Measurements from ENCODE around the gene ZIC4. TPM values are rescaled to one million over a fixed set of nuclear protein-coding genes. Genes with fewer than 3 reads are reported as not detected.

ZIC4 gene
- total RNA-seq, 1 donor from 2014 or later = not detected

- peaks cover 11% of the 10 kb centered on the region for H3K4me1 Mint-ChIP-seq (ENCODE audit: low read depth, unreplicated experiment)
- no peak for TF ChIP-seq CTCF (IDR thresholded peaks at IDR 0.05; ENCODE audit: partially characterized antibody, unreplicated experiment)
- H3K36me3 Mint-ChIP-seq (ENCODE audit: unreplicated experiment) = no peaks in the 10 kb centered on the region
- peaks cover 21% of the 10 kb centered on the region for H3K9me3 Mint-ChIP-seq (ENCODE audit: unreplicated experiment)
- peak; percentile 68 for DNase-seq
- H3K4me3 Mint-ChIP-seq (ENCODE audit: unreplicated experiment) = peak overlapping the region; percentile 83
- peaks cover 64% of the 10 kb centered on the region for H3K27me3 Mint-ChIP-seq (ENCODE audit: unreplicated experiment)
- H3K27ac Mint-ChIP-seq (ENCODE audit: unreplicated experiment) = no peak overlapping the region
Measured at GRCh38 chr3:147391781-147392624, 14.3 kb downstream of the ZIC4 start.

GRCh38 chr3:147390589-147391569 is 15.5 kb downstream of the ZIC4 start:
- Mint-ChIP-seq H3K36me3 (ENCODE audit: unreplicated experiment) (no peaks in the 10 kb centered on the region), H3K4me1 (ENCODE audit: low read depth, unreplicated experiment) (peaks cover 11% of the 10 kb centered on the region), H3K27ac (ENCODE audit: unreplicated experiment) (no peak overlapping the region), H3K4me3 (ENCODE audit: unreplicated experiment) (peak overlapping the region; percentile 66), H3K27me3 (ENCODE audit: unreplicated experiment) (peaks cover 66% of the 10 kb centered on the region), H3K9me3 (ENCODE audit: unreplicated experiment) (peaks cover 20% of the 10 kb centered on the region)
- DNase-seq = no peak
- TF ChIP-seq CTCF (IDR thresholded peaks at IDR 0.05; ENCODE audit: partially characterized antibody, unreplicated experiment) = no peak

- DNase-seq = no peak
- TF ChIP-seq CTCF (IDR thresholded peaks at IDR 0.05; ENCODE audit: partially characterized antibody, unreplicated experiment) = no peak
- peaks cover 11% of the 10 kb centered on the region for H3K4me1 Mint-ChIP-seq (ENCODE audit: low read depth, unreplicated experiment)
- H3K9me3 Mint-ChIP-seq (ENCODE audit: unreplicated experiment) = peaks cover 19% of the 10 kb centered on the region
- no peak overlapping the region for H3K4me3 Mint-ChIP-seq (ENCODE audit: unreplicated experiment)
- H3K27me3 Mint-ChIP-seq (ENCODE audit: unreplicated experiment) = peaks cover 68% of the 10 kb centered on the region
- no peaks in the 10 kb centered on the region for H3K36me3 Mint-ChIP-seq (ENCODE audit: unreplicated experiment)
- no peak overlapping the region for H3K27ac Mint-ChIP-seq (ENCODE audit: unreplicated experiment)
Measured at GRCh38 chr3:147389717-147390116, 16.6 kb downstream of the ZIC4 start.

- Mint-ChIP-seq H3K4me3 (ENCODE audit: unreplicated experiment) (no peak overlapping the region), H3K4me1 (ENCODE audit: low read depth, unreplicated experiment) (peaks cover 10% of the 10 kb centered on the region), H3K36me3 (ENCODE audit: unreplicated experiment) (no peaks in the 10 kb centered on the region), H3K27me3 (ENCODE audit: unreplicated experiment) (peaks cover 71% of the 10 kb centered on the region), H3K9me3 (ENCODE audit: unreplicated experiment) (peaks cover 18% of the 10 kb centered on the region), H3K27ac (ENCODE audit: unreplicated experiment) (peak overlapping the region; percentile 59)
- no peak for TF ChIP-seq CTCF (IDR thresholded peaks at IDR 0.05; ENCODE audit: partially characterized antibody, unreplicated experiment)
- DNase-seq = no peak
Measured at GRCh38 chr3:147388700-147389580, 17.4 kb downstream of the ZIC4 start.
